Testis (tissue), 2 donors: ENCODE measurements around the gene TENM4.

ENCODE experiments used
- POLR2A ChIP-seq: fragments of 450-650 bp; IDR thresholded peaks from one replicate; pipeline ENCODE4 v1.6.1; 2017; ENCODE audit warnings: antibody characterized with exemption, mild to moderate bottlenecking, moderate library complexity
- TF ChIP-seq, protein P1 (sequence below), 3 experiments: fragments of 450-650 bp in 2 of 3; fragments of 200-600 bp in 1 of 3; sonication (generic) in 1 of 3; IDR thresholded peaks; one replicate each; pipeline ENCODE4 v1.5.1; 2016 to 2019; ENCODE audit warnings: antibody characterized with exemption in 3 of 3, mild to moderate bottlenecking in 2 of 3, moderate library complexity in 1 of 3

DNA sequence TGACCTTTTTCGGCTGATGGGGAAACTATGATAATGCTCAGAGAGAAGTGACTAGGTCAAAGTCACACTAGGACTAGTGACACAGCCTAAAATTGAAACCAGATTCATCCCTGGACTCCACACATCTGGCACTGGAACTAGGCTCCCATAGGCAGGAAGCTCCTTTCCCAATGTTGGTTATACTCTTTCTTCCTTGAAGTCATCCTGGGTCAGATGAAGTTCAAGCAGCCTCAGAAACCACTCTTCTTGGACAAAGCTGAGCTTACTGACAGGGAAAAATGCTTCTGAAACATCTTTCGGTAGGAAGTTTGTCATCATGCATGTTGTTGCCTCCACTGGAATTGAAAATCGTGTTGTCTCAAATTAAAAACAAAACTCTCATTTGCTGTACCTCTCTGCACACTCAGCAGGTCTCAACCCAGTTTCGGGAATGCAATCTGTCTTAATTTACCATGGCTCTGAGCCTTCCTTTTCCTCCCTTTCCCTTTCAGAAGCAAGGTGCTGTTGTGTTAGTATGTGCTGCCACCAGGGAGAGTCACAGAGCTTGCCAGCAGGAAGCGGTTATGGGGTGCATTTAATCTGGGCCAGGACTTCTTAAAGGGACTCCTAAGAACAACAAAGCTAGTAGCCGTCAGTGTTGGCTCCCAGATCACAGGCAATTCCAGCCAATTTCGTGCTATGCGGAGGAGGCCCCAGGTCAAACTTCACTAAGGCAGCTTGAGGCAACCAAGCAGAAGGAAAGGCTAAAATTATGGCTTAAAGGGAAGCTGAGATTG lies 384.8 kb downstream of the TENM4 start:
- TF ChIP-seq, protein P1, sequence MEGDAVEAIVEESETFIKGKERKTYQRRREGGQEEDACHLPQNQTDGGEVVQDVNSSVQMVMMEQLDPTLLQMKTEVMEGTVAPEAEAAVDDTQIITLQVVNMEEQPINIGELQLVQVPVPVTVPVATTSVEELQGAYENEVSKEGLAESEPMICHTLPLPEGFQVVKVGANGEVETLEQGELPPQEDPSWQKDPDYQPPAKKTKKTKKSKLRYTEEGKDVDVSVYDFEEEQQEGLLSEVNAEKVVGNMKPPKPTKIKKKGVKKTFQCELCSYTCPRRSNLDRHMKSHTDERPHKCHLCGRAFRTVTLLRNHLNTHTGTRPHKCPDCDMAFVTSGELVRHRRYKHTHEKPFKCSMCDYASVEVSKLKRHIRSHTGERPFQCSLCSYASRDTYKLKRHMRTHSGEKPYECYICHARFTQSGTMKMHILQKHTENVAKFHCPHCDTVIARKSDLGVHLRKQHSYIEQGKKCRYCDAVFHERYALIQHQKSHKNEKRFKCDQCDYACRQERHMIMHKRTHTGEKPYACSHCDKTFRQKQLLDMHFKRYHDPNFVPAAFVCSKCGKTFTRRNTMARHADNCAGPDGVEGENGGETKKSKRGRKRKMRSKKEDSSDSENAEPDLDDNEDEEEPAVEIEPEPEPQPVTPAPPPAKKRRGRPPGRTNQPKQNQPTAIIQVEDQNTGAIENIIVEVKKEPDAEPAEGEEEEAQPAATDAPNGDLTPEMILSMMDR (IDR thresholded peaks at IDR 0.05), result no peak
- no peak for TF ChIP-seq POLR2A
